PC-3 (cell line): ENCODE measurements around the gene SORL1. TPM values are rescaled to one million over a fixed set of nuclear protein-coding genes. Genes with fewer than 3 reads are reported as not detected.
A peak's percentile ranks its signal among the peaks of the same experiment; 100 is the strongest.

Source experiments
- ATAC-seq: fragments of 200-7000 bp; cut with Tn5 transposase; 2 replicates; pipeline ENCODE4 v1.9.1; 2020; ENCODE audit warnings: mild to moderate bottlenecking, moderate library complexity
- BruUV-seq: library from RNA; stranded (reverse); fragments of 400-500 nt; replicated peaks from 2 replicates; lab custom pipeline; 2021; lab: Mats Ljungman, UMichigan
- CTCF ChIA-PET: fragments of 300-600 bp; sonication (Branson Sonifier 250); formaldehyde crosslinking; loops from one replicate; lab custom pipeline; 2022; ENCODE audit warnings: antibody characterized with exemption; lab: Charles Lee
- POLR2A ChIA-PET: fragments of 300-600 bp; sonication (Branson Sonifier 250); formaldehyde crosslinking; loops from one replicate; lab custom pipeline; 2022; ENCODE audit warnings: antibody characterized with exemption; ENCODE audit not compliant: unreplicated experiment; lab: Charles Lee
- DNase-seq: peaks from one replicate; pipeline ENCODE4 v3.0.0-alpha.2; 2015
- H2AFZ ChIP-seq: fragments of 300-600 bp; sonication (generic); 2 replicates; pipeline ENCODE4 v1.6.0; 2016; ENCODE audit warnings: antibody characterized with exemption, low read length
- H3F3A ChIP-seq: fragments of 300-600 bp; sonication (generic); one replicate; pipeline ENCODE4 v1.6.0; 2017; ENCODE audit warnings: antibody characterized with exemption, low read length, control low read depth, mild to moderate bottlenecking; ENCODE audit not compliant: unreplicated experiment
- H3K27ac ChIP-seq: fragments of 300-600 bp; sonication (generic); 2 replicates; pipeline ENCODE4 v1.5.1; 2016; ENCODE audit warnings: mild to moderate bottlenecking, low read length
- H3K27me3 ChIP-seq: fragments of 300-600 bp; sonication (generic); 2 replicates; pipeline ENCODE4 v1.6.1; 2016; ENCODE audit warnings: low read length, mixed read lengths
- H3K36me3 ChIP-seq: fragments of 300-600 bp; sonication (generic); 2 replicates; pipeline ENCODE4 v1.6.1; 2016; ENCODE audit warnings: low read depth, mixed run types, low read length, mixed read lengths
- H3K4me1 ChIP-seq: fragments of 300-600 bp; sonication (generic); 2 replicates; pipeline ENCODE4 v1.5.1; 2016; ENCODE audit warnings: low read length; ENCODE audit not compliant: insufficient read depth
- H3K4me2 ChIP-seq: fragments of 300-600 bp; sonication (generic); 2 replicates; pipeline ENCODE4 v1.6.0; 2016; ENCODE audit warnings: low read length
- H3K4me3 ChIP-seq: fragments of 300-600 bp; sonication (generic); 2 replicates; pipeline ENCODE4 v1.5.1; 2016; ENCODE audit warnings: mild to moderate bottlenecking, low read length, mixed read lengths
- H3K79me2 ChIP-seq: fragments of 300-600 bp; sonication (generic); 2 replicates; pipeline ENCODE4 v1.6.1; 2017; ENCODE audit warnings: low read length, mixed read lengths
- H3K9ac ChIP-seq: fragments of 300-600 bp; sonication (generic); 2 replicates; pipeline ENCODE4 v1.6.0; 2016; ENCODE audit warnings: mild to moderate bottlenecking, low read length
- H3K9me2 ChIP-seq: fragments of 300-600 bp; sonication (generic); replicated peaks from 2 replicates; pipeline ENCODE4 v1.6.1; 2016; ENCODE audit warnings: mixed run types, low read length, mixed read lengths
- H3K9me3 ChIP-seq: fragments of 300-600 bp; sonication (generic); 2 replicates; pipeline ENCODE4 v1.6.1; 2016; ENCODE audit warnings: low read length, mixed read lengths
- H4K20me1 ChIP-seq: fragments of 300-600 bp; sonication (generic); 2 replicates; pipeline ENCODE4 v1.6.1; 2016; ENCODE audit warnings: low read length, mixed read lengths
- EZH2 ChIP-seq: fragments of 300-600 bp; sonication (generic); IDR thresholded peaks from one replicate; pipeline ENCODE4 v1.6.1; 2017; ENCODE audit warnings: antibody characterized with exemption, mild to moderate bottlenecking, low read length; ENCODE audit not compliant: unreplicated experiment
- EZH2phosphoT487 ChIP-seq: fragments of 300-600 bp; sonication (generic); IDR thresholded peaks from 2 replicates; pipeline ENCODE4 v1.6.1; 2018; ENCODE audit warnings: mild to moderate bottlenecking, antibody characterized with exemption, low read length, borderline replicate concordance
- intact Hi-C: fragments of 100-400 bp; cut with micrococcal nuclease; formaldehyde crosslinking; loops from 2 replicates; pipeline ENCODE4 v1.9.0; 2023
- total RNA-seq: library from RNA; depleted of rRNA; stranded (reverse); fragments of >200 nt; gene quantifications from 2 replicates; pipeline ENCODE4 v1.2.3, GENCODE V29; 2014
- TF ChIP-seq, protein P1 (sequence below): fragments of 300-600 bp; sonication (generic); conservative IDR thresholded peaks from 2 replicates; pipeline ENCODE4 v1.5.1; 2017; ENCODE audit warnings: antibody characterized with exemption, low read depth, mild to moderate bottlenecking, low read length

SORL1 gene
- total RNA-seq, 1 experiment from 2014 or later = 53.7 TPM

DNA sequence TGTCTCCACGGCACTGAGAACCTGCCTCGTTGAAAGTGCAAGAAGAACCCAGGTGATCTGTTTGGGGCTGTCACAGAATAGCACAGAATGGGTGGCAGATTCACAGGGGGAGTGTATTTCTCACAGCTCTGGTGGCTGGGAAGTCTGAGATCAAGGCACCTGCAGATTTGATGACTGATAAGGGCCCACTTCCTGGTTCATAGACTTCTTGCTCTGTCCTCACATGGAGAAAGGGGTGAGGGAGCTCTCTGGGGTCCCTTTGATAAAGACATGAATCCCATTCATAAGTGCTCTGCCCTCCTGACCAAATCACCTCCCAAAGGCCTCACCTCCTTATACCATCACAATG, 199.1 kb downstream of the SORL1 start:
- intact Hi-C loops = loop anchor here (10.0 kb wide), 2 partner anchors 244 to 336 kb away; no protein-coding TSS in a partner anchor
- TF ChIP-seq EZH2 = no peak
- H4K20me1 ChIP-seq = no peaks in the 10 kb centered on the region
- no peak for DNase-seq
- POLR2A ChIA-PET = no interaction called here
- no peaks in the 10 kb centered on the region for H3K27me3 ChIP-seq
- BruUV-seq = no TSS peak
- no peaks in the 10 kb centered on the region for H3F3A ChIP-seq
- no peaks in the 10 kb centered on the region for H3K9me3 ChIP-seq
- H3K4me2 ChIP-seq = no peak overlapping the region
- H3K9ac ChIP-seq = no peak overlapping the region
- ATAC-seq = no peak
- no peaks in the 10 kb centered on the region for H3K36me3 ChIP-seq
- CTCF ChIA-PET = no interaction called here
- no peak overlapping the region for H3K4me3 ChIP-seq
- no peak overlapping the region for H2AFZ ChIP-seq
- no peaks in the 10 kb centered on the region for H3K9me2 ChIP-seq
- H3K27ac ChIP-seq = no peak overlapping the region
- peaks cover 20% of the 10 kb centered on the region for H3K4me1 ChIP-seq
- no peaks in the 10 kb centered on the region for H3K79me2 ChIP-seq

DNA sequence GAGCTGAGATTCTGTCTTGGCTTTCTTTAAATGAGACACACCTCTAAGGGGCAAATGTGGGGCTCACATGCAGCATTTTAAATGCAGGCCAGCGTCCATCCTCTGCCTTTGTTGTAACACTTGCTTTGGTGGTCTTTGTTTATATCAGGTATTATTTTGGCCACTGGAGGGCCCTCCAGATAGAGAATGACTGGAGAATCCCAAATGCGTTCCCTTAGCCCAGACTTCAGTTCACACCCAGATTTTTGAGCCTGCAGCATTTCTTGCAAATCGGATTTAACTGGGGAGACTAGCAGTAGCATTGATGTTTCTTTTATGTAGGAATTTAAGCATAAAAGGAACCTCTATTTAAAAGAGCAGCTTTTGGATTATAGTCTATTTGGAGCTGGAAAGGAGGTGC, 200.9 kb downstream of the SORL1 start:
- H3K79me2 ChIP-seq = no peaks in the 10 kb centered on the region
- H3K36me3 ChIP-seq = no peaks in the 10 kb centered on the region
- DNase-seq (peak; percentile 30), ATAC-seq (no peak)
- H3K4me3 ChIP-seq = no peak overlapping the region
- intact Hi-C loops = loop anchor here (10.0 kb wide), 2 partner anchors 242 to 338 kb away; no protein-coding TSS in a partner anchor
- no peaks in the 10 kb centered on the region for H3K9me2 ChIP-seq
- H3K27me3 ChIP-seq = no peaks in the 10 kb centered on the region
- H2AFZ ChIP-seq = no peak overlapping the region
- no peaks in the 10 kb centered on the region for H3K9me3 ChIP-seq
- no peak overlapping the region for H3K27ac ChIP-seq
- H4K20me1 ChIP-seq = no peaks in the 10 kb centered on the region
- no peak overlapping the region for H3K4me2 ChIP-seq
- no peak for TF ChIP-seq EZH2
- TF ChIP-seq, protein P1, sequence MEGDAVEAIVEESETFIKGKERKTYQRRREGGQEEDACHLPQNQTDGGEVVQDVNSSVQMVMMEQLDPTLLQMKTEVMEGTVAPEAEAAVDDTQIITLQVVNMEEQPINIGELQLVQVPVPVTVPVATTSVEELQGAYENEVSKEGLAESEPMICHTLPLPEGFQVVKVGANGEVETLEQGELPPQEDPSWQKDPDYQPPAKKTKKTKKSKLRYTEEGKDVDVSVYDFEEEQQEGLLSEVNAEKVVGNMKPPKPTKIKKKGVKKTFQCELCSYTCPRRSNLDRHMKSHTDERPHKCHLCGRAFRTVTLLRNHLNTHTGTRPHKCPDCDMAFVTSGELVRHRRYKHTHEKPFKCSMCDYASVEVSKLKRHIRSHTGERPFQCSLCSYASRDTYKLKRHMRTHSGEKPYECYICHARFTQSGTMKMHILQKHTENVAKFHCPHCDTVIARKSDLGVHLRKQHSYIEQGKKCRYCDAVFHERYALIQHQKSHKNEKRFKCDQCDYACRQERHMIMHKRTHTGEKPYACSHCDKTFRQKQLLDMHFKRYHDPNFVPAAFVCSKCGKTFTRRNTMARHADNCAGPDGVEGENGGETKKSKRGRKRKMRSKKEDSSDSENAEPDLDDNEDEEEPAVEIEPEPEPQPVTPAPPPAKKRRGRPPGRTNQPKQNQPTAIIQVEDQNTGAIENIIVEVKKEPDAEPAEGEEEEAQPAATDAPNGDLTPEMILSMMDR = peak; percentile 77
- no peaks in the 10 kb centered on the region for H3F3A ChIP-seq
- BruUV-seq = no TSS peak
- CTCF ChIA-PET = no interaction called here
- POLR2A ChIA-PET = no interaction called here
- H3K4me1 ChIP-seq = peaks cover 25% of the 10 kb centered on the region
- no peak overlapping the region for H3K9ac ChIP-seq

DNA sequence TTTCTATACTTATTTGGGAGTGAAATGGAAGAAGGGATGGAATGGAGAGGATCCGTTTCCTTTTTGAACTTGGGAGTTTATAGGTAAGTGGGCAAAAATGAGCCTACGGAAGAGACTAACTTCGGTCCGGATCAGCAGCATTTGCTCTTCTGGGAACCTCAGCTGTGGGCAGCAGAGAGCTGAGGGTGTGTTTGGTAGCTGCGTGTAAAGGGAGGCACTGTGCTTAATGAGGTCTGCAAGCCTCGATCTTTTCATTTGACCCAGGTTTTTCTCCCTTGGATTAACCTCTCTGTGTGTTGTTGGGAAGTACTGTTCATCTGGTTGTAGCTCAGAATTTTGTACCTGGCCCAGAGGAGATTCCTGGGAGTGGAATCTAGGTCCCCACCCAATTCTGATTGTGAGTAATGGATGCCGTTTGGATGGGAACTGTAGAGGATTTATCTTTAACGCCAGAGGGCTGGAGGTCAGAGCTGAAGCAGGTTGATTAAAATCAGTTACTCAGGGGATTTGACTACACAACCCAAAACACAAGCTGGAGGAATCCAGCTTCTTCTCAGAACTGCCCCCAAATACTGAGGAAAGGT, 202.2 kb downstream of the SORL1 start:
- H3K4me2 ChIP-seq = peak overlapping the region; percentile 94
- TF ChIP-seq EZH2 (no peak), EZH2phosphoT487 (no peak)
- TF ChIP-seq, protein P1 = no peak
- peak overlapping the region; percentile 70 for H3K4me3 ChIP-seq
- no peaks in the 10 kb centered on the region for H3K27me3 ChIP-seq
- H3K79me2 ChIP-seq = no peaks in the 10 kb centered on the region
- H2AFZ ChIP-seq = peak overlapping the region; percentile 98
- H3K4me1 ChIP-seq = peaks cover 25% of the 10 kb centered on the region
- BruUV-seq = TSS peak; percentile 50
- CTCF ChIA-PET = interaction anchor here (0.6 to 1.7 kb wide), 9 partner anchors 23 to 851 kb away, joined by 3 to 14 read pairs (median 3); no protein-coding TSS in a partner anchor
- H3K9me3 ChIP-seq = no peaks in the 10 kb centered on the region
- POLR2A ChIA-PET = interaction anchor here (0.5 to 1.1 kb wide), 3 partner anchors 175 to 402 kb away, joined by 3 to 7 read pairs (median 5); no protein-coding TSS in a partner anchor
- ATAC-seq (peak; percentile 1; the same call in 1 of the 2 replicates), DNase-seq (no peak)
- H4K20me1 ChIP-seq = no peaks in the 10 kb centered on the region
- intact Hi-C loops = loop anchor here (1.0 to 10.0 kb wide), 4 partner anchors 19 to 340 kb away; no protein-coding TSS in a partner anchor
- H3F3A ChIP-seq = no peaks in the 10 kb centered on the region
- H3K9ac ChIP-seq = peak overlapping the region; percentile 78
- H3K36me3 ChIP-seq = no peaks in the 10 kb centered on the region
- no peaks in the 10 kb centered on the region for H3K9me2 ChIP-seq
- H3K27ac ChIP-seq = peak overlapping the region; percentile 76
